ENCODE data around the gene LRCOL1. TPM values are rescaled to one million over a fixed set of nuclear protein-coding genes. Genes with fewer than 3 reads are reported as not detected.
"Not testable (repeated sequence)": the region's sequence is repeated elsewhere in the genome, so short reads cannot be mapped to it uniquely, and the experiment has no call there.

Gene LRCOL1
- total and polyA plus RNA-seq, 11 donors, result not detected

- Histone ChIP-seq H3K4me1 (peaks cover 0 to 45% (median 15%) of the 10 kb centered on the region in 12 donors), H3K36me3 (no peaks in the 10 kb centered on the region), H3K9me3 (no peaks in the 10 kb centered on the region), H3K27ac (peak overlapping the region in 5 of 12 donors; percentile 6 to 44 (median 21)), H3K27me3 (peaks cover 0 to 66% (median 20%) of the 10 kb centered on the region in 9 donors), H3K4me3 (peak overlapping the region in 11 of 12 donors; percentile 15 to 59 (median 43))
- 33 to 42% (median 35%) methylated on average over 26 to 45 of the region's 45 CpGs for WGBS, 4 donors
- intact Hi-C loops (cut with DNase I), result loop anchor here in 3 of 10 donors (2.0 kb wide), 2 partner anchors 14 to 112 kb away; no protein-coding TSS in a partner anchor
- TF ChIP-seq POLR2A (IDR thresholded peaks at IDR 0.05), result no peak
- TF ChIP-seq, protein P1, sequence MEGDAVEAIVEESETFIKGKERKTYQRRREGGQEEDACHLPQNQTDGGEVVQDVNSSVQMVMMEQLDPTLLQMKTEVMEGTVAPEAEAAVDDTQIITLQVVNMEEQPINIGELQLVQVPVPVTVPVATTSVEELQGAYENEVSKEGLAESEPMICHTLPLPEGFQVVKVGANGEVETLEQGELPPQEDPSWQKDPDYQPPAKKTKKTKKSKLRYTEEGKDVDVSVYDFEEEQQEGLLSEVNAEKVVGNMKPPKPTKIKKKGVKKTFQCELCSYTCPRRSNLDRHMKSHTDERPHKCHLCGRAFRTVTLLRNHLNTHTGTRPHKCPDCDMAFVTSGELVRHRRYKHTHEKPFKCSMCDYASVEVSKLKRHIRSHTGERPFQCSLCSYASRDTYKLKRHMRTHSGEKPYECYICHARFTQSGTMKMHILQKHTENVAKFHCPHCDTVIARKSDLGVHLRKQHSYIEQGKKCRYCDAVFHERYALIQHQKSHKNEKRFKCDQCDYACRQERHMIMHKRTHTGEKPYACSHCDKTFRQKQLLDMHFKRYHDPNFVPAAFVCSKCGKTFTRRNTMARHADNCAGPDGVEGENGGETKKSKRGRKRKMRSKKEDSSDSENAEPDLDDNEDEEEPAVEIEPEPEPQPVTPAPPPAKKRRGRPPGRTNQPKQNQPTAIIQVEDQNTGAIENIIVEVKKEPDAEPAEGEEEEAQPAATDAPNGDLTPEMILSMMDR (IDR thresholded peaks at IDR 0.05), result peak; percentile 40 to 78 (median 66)
- DNase-seq (peak; percentile 62 to 82 (median 70)), ATAC-seq (peak; percentile 56 to 80 (median 71))
These were observed 10.0 kb downstream of the LRCOL1 start for GRCh38 chr12:132600048-132601032.

GRCh38 chr12:132599502-132599901 is 10.9 kb downstream of the LRCOL1 start:
- H3K4me3 ChIP-seq, H3K36me3 ChIP-seq, H3K9me3 ChIP-seq, ATAC-seq, H3K27ac ChIP-seq: not testable (repeated sequence)
- H3K4me1 ChIP-seq, result peaks cover 0 to 43% (median 14%) of the 10 kb centered on the region in 12 donors
- peaks cover 0 to 61% (median 16%) of the 10 kb centered on the region in 9 donors for H3K27me3 ChIP-seq
- intact Hi-C loops (cut with DNase I), result loop anchor here in 1 of 10 donors (10.0 kb wide), 1 partner anchor 105 kb away; the partner anchor contains the start of gene FBRSL1
- WGBS, 4 donors, result 85 to 87% (median 87%) methylated on average over 6 of the region's 6 CpGs
- peak in 1 of 5 donors; percentile 40 for DNase-seq

GRCh38 chr12:132597333-132598316 is 12.8 kb downstream of the LRCOL1 start:
- peak in 1 of 4 donors; percentile 41 for ATAC-seq
- H3K4me3 ChIP-seq, result peak overlapping the region in 9 of 12 donors; percentile 20 to 58 (median 47)
- H3K9me3 ChIP-seq, result no peaks in the 10 kb centered on the region
- TF ChIP-seq, protein P1 (IDR thresholded peaks at IDR 0.05), result no peak
- no peak for TF ChIP-seq POLR2A (IDR thresholded peaks at IDR 0.05)
- DNase-seq, result peak in 1 of 5 donors; percentile 66
- peaks cover 0 to 35% (median 12%) of the 10 kb centered on the region in 12 donors for H3K4me1 ChIP-seq
- H3K36me3 ChIP-seq, result no peaks in the 10 kb centered on the region
- 5 to 7% (median 6%) methylated on average over 21 to 55 of the region's 58 CpGs for WGBS, 4 donors
- peak overlapping the region in 1 of 12 donors; percentile 61 for H3K27ac ChIP-seq
- intact Hi-C loops (cut with DNase I), result loop anchor here in 1 of 10 donors (10.0 kb wide), 1 partner anchor 103 kb away; the partner anchor contains the start of gene FBRSL1
- H3K27me3 ChIP-seq, result peaks cover 0 to 44% (median 3%) of the 10 kb centered on the region in 9 donors

GRCh38 chr12:132596016-132596415 is 14.4 kb downstream of the LRCOL1 start:
- peaks cover 0 to 30% (median 9%) of the 10 kb centered on the region in 12 donors for H3K4me1 ChIP-seq
- H3K9me3 ChIP-seq, result no peaks in the 10 kb centered on the region
- DNase-seq (peak in 2 of 5 donors; percentile 60 to 61), ATAC-seq (peak in 2 of 4 donors; percentile 15 to 16)
- H3K4me3 ChIP-seq, result no peak overlapping the region
- no peaks in the 10 kb centered on the region for H3K36me3 ChIP-seq
- H3K27ac ChIP-seq, result peak overlapping the region in 1 of 12 donors; percentile 54
- intact Hi-C loops (cut with DNase I), result loop anchor here in 1 of 10 donors (10.0 kb wide), 1 partner anchor 101 kb away; the partner anchor contains the start of gene FBRSL1
- peaks cover 0 to 32% (median 0%) of the 10 kb centered on the region in 9 donors for H3K27me3 ChIP-seq
- 40 to 58% (median 54%) methylated on average over 6 to 18 of the region's 18 CpGs for WGBS, 4 donors
- TF ChIP-seq POLR2A (IDR thresholded peaks at IDR 0.05), result no peak
- TF ChIP-seq, protein P1 (IDR thresholded peaks at IDR 0.05), result no peak
